HG03457 (cell line): ENCODE results near the gene VWF.
"Not testable (repeated sequence)": the region's sequence is repeated elsewhere in the genome, so short reads cannot be mapped to it uniquely, and the experiment has no call there.

Experiments
- ATAC-seq: cut with Tn5 transposase; IDR thresholded peaks from one replicate; pipeline ENCODE4 v1.9.1; 2021; ENCODE audit warnings: moderate number of reproducible peaks; ENCODE audit not compliant: unreplicated experiment

The VWF gene

DNA sequence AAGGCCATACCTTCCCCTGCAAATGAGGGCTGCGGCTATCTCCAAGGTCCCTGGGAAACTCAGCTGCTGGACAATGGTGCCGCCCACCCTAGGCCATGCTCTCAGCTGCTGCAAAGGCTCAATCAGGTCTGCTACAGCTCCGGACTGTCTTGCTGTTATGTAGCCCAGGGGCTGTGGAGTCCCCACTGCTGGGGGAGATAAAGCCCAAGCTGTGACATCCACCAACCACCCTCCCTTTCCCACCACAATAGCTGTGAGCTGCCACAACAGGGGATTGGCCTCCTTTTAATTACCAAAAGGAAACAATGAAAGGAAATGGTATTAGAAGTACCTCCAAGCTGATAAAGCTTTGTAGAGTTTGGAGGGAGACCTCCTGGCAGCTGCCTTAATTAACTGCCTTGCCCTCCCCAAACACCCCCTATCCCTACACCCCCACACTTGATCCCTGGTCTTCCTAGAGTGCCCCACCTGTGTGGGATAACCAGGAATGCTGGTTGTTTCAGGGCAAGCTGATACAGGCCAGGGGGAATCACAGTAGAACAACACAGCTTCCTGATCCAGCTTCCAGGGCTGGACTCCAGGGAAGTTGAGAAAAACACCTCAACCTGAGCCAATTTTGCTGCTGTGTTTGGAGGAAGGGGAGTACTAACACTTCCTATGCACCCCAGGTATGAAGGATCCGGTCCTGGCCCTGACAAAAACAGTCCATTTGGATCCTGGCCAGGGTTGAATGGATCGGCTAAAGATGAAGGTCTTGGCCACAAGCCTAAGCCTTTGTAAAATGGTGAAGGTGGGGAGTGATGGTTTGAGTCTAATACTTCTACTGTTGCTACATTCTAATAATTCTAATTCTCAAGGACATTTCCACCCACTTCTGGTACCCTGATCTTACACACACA, at the start of gene VWF:
Gene VWF, minus strand, starts transcription at position 260 of the 899 bp plus-strand sequence. CDS start 1,474 bp downstream, outside the sequence.
- no peak for ATAC-seq

GRCh38 chr12:6172862-6173261, 48.4 kb upstream of the VWF start:
- ATAC-seq: no peak

GRCh38 chr12:6172086-6172485, 47.6 kb upstream of the VWF start:
- no peak for ATAC-seq

- ATAC-seq: no peak
These were observed 47.0 kb upstream of the VWF start for GRCh38 chr12:6171409-6172015.

- ATAC-seq: peak; percentile 66
These were observed 43.1 kb upstream of the VWF start for GRCh38 chr12:6167327-6168280.

GRCh38 chr12:6166808-6167207, 42.3 kb upstream of the VWF start:
- no peak for ATAC-seq

DNA sequence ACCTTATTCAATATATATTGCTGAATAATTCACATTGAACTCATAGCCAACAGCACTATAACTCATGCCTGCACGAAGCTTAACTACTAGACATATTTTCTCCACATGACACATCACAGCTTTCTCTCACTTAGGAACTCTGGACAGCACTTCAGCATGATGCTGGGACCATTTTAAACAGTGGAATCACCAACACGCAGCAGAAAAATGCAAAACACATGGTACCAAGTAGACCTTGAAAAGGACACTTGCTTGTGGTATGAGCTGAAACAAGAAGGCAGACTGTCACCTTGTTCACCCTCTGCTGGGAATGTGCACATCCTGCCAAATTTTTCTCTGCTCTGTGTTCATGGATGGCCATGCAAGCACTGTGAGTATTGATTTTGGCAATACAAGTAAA, 40.9 kb upstream of the VWF start:
- no peak for ATAC-seq

DNA sequence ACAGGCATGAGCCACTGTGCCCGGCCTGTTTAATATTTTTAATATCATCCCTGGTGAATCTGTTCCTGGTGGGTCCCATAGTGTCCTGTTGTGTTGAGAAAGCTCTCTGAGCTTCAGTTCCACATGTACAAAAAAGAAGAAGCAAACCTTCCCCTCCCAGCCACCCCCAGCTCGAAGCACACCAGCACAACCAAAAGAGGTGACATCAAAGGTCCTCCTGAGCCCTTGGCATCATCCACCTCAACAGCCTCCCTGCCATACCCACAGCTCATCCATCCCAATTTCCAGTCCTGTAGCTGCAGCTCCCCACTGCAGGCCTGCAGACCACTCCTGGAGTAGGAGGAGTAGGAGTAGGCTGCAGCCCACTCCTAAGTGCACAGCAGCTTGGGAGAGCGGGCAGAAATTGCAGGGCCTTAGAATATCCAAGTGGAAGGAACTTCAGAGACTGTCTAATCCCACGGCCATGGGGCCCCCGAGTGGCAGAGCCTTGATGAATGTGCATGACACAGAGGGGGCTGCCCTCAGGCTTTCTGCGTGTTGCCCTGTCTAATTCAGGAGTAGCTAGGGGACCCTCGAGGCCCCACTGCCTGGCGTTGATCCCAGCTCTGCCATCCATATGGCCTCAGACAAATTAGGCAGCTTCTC, 39.1 kb upstream of the VWF start:
- no peak for ATAC-seq

GRCh38 chr12:6161124-6161882, 36.8 kb upstream of the VWF start:
- ATAC-seq: no peak

GRCh38 chr12:6160049-6160649, 35.7 kb upstream of the VWF start:
- ATAC-seq: not testable (repeated sequence)

DNA sequence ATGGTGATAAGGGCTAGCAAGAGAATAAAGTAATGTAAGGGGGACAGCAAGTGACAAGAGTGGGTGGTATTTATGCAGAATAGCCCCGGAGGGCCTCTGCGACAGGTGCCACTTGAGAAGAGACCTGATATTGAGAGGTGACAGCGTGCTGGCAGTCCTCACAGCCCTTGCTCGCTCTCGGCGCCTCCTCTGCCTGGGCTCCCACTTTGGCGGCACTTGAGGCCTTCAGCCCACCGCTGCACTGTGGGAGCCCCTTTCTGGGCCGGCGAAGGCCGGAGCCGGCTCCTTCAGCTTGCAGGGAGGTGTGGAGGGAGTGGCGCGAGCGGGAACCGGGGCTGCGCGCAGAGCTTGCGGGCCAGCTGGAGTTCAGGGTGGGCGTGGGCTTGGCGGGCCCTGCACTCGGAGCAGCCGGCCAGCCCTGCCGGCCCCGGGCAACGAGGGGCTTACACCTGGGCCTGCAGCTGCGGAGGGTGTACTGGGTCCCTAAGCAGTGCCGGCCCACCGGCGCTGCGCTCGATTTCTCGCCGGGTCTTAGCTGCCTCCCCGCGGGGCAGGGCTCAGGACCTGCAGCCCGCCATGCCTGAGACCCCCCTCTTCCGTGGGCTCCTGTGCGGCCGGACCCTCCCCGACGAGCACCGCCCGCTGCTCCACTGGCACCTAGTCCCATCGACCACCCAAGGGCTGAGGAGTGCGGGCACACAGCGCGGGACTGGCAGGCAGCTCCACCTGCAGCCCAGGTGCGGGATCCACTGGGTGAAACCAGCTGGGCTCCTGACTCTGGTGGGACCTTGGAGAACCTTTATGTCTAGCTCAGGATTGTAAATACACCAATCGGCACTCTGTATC, 34.9 kb upstream of the VWF start:
- ATAC-seq: not testable (repeated sequence)

DNA sequence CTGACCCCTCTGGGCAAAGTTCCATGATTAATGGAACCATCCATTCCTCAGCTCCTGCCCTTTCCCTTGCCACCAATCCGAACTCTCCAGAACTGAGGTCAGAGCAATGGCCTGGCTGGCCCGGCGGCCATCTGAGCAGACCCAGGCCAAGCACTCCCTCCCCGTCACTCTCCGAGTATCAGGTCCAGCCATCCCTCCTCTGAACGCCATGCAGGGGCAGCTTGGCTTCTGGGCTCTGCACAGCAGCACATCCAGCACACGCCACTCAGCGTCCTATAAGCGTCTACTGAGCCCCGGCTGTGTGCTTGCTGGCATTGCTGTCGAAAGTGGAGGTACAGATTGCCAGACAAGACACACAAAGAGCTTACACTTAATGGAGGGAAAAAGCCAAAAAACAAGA, 34.3 kb upstream of the VWF start:
- no peak for ATAC-seq

GRCh38 chr12:6158255-6158654, 33.8 kb upstream of the VWF start:
- no peak for ATAC-seq

- no peak for ATAC-seq
These were observed 33.0 kb upstream of the VWF start for GRCh38 chr12:6157482-6157881.

DNA sequence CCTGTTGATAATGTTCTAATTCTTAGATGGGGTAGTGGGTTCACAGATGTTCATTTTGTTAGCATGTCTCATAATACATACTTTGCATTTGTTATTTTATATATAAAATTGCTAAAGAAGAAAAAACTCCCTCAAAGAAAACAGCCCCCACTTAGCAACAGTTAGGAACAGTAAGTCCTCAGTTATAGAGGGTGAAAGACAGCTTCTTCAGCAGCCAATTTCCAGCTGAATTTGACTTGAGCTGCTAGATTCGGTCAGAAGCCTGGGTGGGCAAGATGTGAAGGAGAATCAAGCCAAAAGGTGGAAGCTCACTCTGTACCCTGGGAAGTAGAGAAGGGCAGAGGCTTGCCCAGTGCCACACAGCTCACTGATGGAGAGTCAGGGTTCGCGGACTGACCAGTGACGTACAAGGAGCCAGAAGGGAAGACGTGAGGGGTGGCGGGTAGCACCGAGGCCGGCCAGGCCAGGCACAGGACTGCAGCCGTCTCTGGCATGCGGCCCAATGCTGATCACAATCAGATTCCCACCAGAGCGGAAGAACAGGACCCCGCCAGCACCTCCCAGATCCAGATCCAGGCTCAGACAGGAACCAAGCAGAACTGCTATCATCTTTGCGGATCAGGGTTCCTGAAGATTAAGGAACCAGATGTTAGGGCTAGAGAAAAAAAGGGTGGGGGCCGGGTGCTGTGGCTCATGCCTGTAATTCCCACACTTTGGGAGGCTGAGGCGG, 30.4 kb upstream of the VWF start:
- no peak for ATAC-seq

- not testable (repeated sequence) for ATAC-seq
These were observed 24.3 kb upstream of the VWF start for GRCh38 chr12:6148722-6149121.

DNA sequence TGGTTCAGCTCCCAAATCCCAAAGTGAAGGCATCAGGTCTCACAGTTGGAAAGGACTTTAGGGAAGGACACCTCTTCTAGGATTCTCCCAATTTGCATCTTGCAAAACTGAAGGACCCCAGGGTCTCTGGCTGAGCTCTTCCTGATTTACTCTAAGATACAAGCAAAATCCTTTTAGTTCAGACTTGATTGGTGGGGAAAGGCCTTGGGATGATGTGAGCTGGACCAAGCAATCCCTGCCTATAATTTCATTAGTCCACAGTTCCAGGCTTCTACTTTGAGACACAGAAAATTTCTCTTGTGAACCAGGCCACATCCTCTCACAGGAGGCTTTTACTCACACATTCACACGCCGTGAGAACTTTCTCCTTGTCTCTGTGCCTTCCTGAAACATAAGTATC, 23.6 kb upstream of the VWF start:
- no peak for ATAC-seq

- no peak for ATAC-seq
These were observed 22.5 kb upstream of the VWF start for GRCh38 chr12:6146951-6147350.
